ENCODE results near the gene TAF15.

TAF15 gene

DNA sequence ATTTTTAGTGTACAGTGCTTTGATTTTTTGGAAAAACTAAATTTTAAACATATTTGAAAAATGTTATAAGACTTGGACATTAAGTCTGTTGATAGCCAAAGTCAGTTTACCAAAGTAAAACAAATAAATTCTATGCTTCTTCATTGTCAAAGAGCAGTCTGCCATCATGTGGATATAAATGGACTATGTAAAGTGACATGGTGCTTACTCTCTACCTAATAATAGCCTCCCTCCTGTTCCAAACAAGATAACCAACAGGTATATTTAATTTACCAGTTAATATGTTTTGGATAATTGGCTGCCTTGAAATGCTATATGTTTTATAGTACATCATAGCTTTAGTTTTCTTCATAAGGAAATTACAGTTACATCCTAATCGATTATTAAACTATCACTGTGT lies 15.9 kb downstream of the TAF15 start:
- TF ChIP-seq, protein P1, sequence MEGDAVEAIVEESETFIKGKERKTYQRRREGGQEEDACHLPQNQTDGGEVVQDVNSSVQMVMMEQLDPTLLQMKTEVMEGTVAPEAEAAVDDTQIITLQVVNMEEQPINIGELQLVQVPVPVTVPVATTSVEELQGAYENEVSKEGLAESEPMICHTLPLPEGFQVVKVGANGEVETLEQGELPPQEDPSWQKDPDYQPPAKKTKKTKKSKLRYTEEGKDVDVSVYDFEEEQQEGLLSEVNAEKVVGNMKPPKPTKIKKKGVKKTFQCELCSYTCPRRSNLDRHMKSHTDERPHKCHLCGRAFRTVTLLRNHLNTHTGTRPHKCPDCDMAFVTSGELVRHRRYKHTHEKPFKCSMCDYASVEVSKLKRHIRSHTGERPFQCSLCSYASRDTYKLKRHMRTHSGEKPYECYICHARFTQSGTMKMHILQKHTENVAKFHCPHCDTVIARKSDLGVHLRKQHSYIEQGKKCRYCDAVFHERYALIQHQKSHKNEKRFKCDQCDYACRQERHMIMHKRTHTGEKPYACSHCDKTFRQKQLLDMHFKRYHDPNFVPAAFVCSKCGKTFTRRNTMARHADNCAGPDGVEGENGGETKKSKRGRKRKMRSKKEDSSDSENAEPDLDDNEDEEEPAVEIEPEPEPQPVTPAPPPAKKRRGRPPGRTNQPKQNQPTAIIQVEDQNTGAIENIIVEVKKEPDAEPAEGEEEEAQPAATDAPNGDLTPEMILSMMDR (conservative IDR thresholded peaks at IDR 0.05) = no peak
- H3K27ac ChIP-seq = no peak overlapping the region

DNA sequence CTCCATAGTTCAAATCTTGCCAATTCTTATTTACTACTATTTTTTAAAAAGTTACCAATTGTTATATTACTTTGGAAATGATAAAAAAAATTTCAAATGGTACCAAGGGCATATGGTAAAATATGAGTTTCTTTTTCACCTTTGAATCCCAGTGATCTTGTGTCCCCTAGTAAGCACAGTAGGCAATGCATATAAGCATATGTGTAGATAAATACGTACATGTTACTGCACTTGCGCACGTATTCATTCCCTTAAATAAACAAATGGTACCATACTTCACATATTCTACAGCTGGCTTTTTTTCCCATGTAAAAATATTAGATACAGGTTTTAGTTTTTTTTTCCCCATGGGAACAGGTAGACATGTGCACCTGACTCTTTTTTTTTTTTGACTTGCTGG lies 31.8 kb downstream of the TAF15 start:
- TF ChIP-seq, protein P1 (conservative IDR thresholded peaks at IDR 0.05) = no peak
- no peak overlapping the region for H3K27ac ChIP-seq

DNA sequence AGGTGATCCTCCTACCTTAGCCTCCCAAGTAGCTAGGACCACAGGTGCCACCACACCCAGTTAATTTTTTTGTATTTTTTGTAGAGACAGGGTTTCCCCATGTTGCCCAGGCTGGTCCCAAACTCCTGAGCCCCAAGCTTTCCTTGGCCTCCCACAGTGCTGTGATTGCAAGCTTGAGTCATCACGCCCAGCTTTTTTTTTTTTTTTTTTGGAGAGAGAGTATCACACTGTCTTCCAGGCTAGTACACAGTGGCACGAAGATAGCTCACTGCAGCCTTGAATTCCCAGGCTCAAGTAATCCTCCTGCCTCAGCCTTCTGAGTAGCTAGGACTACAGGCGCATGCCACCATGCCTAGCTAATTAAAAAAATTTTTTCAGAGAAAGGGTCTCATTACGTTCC lies 32.2 kb downstream of the TAF15 start:
- no peak overlapping the region for H3K27ac ChIP-seq
- TF ChIP-seq, protein P1 (conservative IDR thresholded peaks at IDR 0.05) = no peak

DNA sequence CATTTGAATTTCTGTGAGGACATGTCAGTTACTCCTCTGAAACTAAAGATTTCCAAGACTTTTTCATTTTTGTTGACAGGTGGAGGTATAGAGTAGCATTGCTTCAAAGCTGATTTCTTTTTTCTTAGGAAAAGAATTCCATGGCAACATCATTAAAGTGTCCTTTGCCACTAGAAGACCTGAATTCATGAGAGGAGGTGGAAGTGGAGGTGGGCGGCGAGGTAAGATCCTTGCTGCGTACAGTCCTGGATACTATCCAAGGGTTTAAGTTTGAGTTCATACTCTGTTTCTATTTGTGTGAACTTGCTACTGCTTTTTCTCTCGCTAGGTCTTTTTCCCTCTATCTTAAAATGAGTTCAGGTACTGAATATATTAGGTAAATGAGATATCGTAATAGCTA lies 33.0 kb downstream of the TAF15 start:
- no peak overlapping the region for H3K27ac ChIP-seq
- TF ChIP-seq, protein P1 (conservative IDR thresholded peaks at IDR 0.05) = no peak

DNA sequence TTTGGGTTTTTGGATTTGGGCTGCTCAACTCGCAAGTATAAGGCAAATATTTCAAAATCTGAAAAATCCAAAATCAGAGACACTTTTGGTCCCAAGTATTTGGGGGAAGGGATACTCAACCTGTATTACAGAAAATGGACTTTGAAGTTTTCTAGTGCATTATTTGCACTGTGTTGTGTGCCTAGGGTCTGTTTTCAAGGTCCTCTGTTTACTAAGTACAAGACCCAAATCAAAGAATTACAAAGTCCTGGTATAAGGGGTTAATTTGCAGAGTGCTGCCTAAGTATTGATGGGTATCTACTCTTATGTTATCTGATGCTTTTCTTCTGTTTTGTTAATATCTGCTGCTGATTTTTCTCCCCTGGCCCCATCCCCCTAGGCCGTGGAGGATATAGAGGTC lies 34.4 kb downstream of the TAF15 start:
- TF ChIP-seq, protein P1 (conservative IDR thresholded peaks at IDR 0.05) = no peak
- H3K27ac ChIP-seq = no peak overlapping the region

DNA sequence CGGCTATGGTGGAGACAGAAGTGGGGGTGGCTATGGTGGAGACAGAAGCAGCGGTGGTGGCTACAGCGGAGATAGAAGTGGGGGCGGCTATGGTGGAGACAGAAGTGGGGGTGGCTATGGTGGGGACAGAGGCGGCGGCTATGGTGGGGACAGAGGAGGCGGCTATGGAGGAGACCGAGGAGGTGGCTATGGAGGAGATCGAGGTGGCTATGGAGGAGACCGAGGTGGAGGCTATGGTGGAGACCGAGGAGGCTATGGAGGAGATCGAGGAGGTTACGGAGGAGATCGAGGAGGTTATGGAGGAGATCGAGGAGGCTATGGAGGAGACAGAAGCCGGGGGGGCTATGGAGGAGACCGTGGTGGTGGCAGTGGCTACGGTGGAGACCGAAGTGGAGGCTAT lies 35.3 kb downstream of the TAF15 start:
- H3K27ac ChIP-seq = no peak overlapping the region
- TF ChIP-seq, protein P1 (conservative IDR thresholded peaks at IDR 0.05) = no peak

DNA sequence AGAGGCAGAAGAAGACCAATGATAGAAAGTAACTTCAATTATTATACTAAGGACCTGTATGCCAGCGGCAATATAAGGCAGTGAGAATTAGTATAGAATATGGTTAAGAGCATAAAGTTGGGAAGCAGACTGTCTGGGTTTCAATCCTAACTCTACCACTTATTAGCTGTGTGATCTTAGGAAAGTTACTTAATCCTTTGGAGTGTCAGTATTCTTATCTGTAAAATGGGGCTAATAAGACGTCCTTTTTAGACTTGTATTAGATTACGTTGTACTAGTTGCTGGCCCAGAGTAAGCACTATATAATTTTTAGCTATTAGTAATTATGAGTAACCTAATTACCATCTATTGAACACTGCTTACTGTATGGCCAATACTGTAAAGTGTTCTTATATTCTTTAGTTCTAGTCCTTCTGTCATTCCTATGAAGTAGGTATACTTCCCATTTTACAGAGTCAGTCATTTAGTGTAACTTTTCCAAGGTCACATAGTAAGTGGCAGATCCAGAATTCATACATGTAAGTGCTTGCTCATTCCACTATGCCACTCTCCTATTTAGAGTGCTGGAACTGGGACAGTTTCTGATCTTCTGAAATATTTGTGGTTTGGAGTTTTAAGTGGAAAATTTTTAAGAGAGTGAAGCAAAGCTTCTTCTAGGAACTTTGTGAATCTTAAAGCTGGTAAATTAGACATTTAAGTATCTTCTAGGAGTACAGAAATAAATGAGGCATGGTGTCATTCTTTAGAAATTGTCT lies 36.9 kb downstream of the TAF15 start:
- no peak overlapping the region for H3K27ac ChIP-seq
- TF ChIP-seq, protein P1 (conservative IDR thresholded peaks at IDR 0.05) = no peak

Data from VCaP (cell line).